Muscle layer of colon (tissue), 2 donors: Measurements from ENCODE around the gene REELD1.

Experiments
- H3K27ac ChIP-seq: one replicate; pipeline ENCODE4 v1.7.0; 2013; ENCODE audit warnings: low read depth, mild to moderate bottlenecking, low read length, moderate library complexity
- H3K27me3 ChIP-seq, 2 donors: one replicate each; pipeline ENCODE4 v1.7.0; 2013; ENCODE audit warnings: low read length in 2 of 2, mild to moderate bottlenecking in 2 of 2; ENCODE audit not compliant: insufficient read depth in 2 of 2, control insufficient read depth in 1 of 2
- H3K36me3 ChIP-seq: one replicate; pipeline ENCODE4 v1.7.0; 2013; ENCODE audit warnings: mild to moderate bottlenecking, low read length; ENCODE audit not compliant: insufficient read depth
- H3K4me1 ChIP-seq: one replicate; pipeline ENCODE4 v1.7.0; 2013; ENCODE audit warnings: mild to moderate bottlenecking, low read length; ENCODE audit not compliant: insufficient read depth
- H3K4me3 ChIP-seq, 2 donors: one replicate each; pipeline ENCODE4 v1.7.0; 2013; ENCODE audit warnings: low read length in 2 of 2, low read depth in 1 of 2, mild to moderate bottlenecking in 1 of 2, moderate library complexity in 1 of 2
- H3K9ac ChIP-seq: one replicate; pipeline ENCODE4 v1.7.0; 2013; ENCODE audit warnings: low read length
- H3K9me3 ChIP-seq: one replicate; pipeline ENCODE4 v1.7.0; 2013; ENCODE audit warnings: mild to moderate bottlenecking, low read length
- donor health status: abdominal sarcoma.
- donor health status: Adenocarcinoma of cecum.

Gene REELD1

DNA sequence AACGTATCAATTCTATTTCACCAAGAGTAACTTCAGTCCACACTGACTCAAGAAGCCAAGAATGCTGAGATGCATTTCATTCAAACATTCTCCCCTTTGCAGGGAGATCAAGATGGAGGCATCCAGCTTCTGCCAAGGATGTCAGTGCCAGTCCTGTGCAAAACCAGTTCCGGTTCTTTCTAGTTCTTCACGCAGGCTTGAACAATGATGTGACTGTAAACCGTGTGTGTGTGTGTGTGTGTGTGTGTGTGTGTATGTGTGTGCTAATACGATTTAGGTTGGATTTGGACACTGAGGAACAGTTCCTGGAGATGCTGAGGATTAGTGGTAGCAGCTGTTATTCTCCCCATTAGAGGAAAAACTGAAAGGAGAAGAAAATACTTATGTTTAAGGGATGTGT, at the start of gene REELD1:
Gene REELD1, plus strand, starts transcription at position 301 of the 400 bp plus-strand sequence. CDS start 2,415 bp downstream, outside the sequence.
- Histone ChIP-seq H3K9ac (no peak within 1 kb of the TSS), H3K36me3 (no peaks in the 10 kb centered on the region), H3K27ac (no peak within 1 kb of the TSS), H3K27me3 (no peaks in the 10 kb centered on the region), H3K4me1 (no peaks in the 10 kb centered on the region), H3K9me3 (no peaks in the 10 kb centered on the region), H3K4me3 (no peak within 1 kb of the TSS)

- H3K36me3 ChIP-seq: no peaks in the 10 kb centered on the region
- H3K4me3 ChIP-seq: no peak overlapping the region
- no peaks in the 10 kb centered on the region for H3K27me3 ChIP-seq
- no peak overlapping the region for H3K9ac ChIP-seq
- peaks cover 3% of the 10 kb centered on the region for H3K9me3 ChIP-seq
- H3K4me1 ChIP-seq: no peaks in the 10 kb centered on the region
- no peak overlapping the region for H3K27ac ChIP-seq
These were observed 49.1 kb upstream of the REELD1 start for GRCh38 chr4:146165221-146165620.

GRCh38 chr4:146165840-146166239, 48.5 kb upstream of the REELD1 start:
- Histone ChIP-seq H3K4me1 (no peaks in the 10 kb centered on the region), H3K36me3 (no peaks in the 10 kb centered on the region), H3K4me3 (no peak overlapping the region), H3K9ac (no peak overlapping the region), H3K27ac (no peak overlapping the region), H3K9me3 (peaks cover 3% of the 10 kb centered on the region), H3K27me3 (no peaks in the 10 kb centered on the region)

GRCh38 chr4:146170149-146170548, 44.2 kb upstream of the REELD1 start:
- H3K9ac ChIP-seq: no peak overlapping the region
- no peak overlapping the region for H3K4me3 ChIP-seq
- no peak overlapping the region for H3K27ac ChIP-seq
- no peaks in the 10 kb centered on the region for H3K27me3 ChIP-seq
- no peaks in the 10 kb centered on the region for H3K4me1 ChIP-seq
- no peaks in the 10 kb centered on the region for H3K9me3 ChIP-seq
- no peaks in the 10 kb centered on the region for H3K36me3 ChIP-seq

GRCh38 chr4:146175541-146176453, 38.5 kb upstream of the REELD1 start, which contains the start of gene LSM6:
TSS of gene LSM6 (plus strand) at chr4:146175718. CDS start at chr4:146182922, 7,204 bp downstream.
- H3K36me3 ChIP-seq: no peaks in the 10 kb centered on the region
- peaks cover 25% of the 10 kb centered on the region for H3K4me1 ChIP-seq
- peak within 1 kb of the TSS; percentile 87 for H3K9ac ChIP-seq
- peak within 1 kb of the TSS; percentile 87 for H3K27ac ChIP-seq
- peak within 1 kb of the TSS; percentile 83 to 85 for H3K4me3 ChIP-seq
- no peaks in the 10 kb centered on the region for H3K27me3 ChIP-seq
- no peaks in the 10 kb centered on the region for H3K9me3 ChIP-seq

- H3K4me3 ChIP-seq: peak overlapping the region; percentile 83 to 85
- H3K4me1 ChIP-seq: peaks cover 25% of the 10 kb centered on the region
- no peak overlapping the region for H3K27ac ChIP-seq
- H3K36me3 ChIP-seq: no peaks in the 10 kb centered on the region
- H3K9me3 ChIP-seq: no peaks in the 10 kb centered on the region
- H3K27me3 ChIP-seq: no peaks in the 10 kb centered on the region
- no peak overlapping the region for H3K9ac ChIP-seq
These were observed 37.4 kb upstream of the REELD1 start for GRCh38 chr4:146176891-146177290.

GRCh38 chr4:146178126-146178525, 36.2 kb upstream of the REELD1 start:
- H3K4me1 ChIP-seq: peaks cover 25% of the 10 kb centered on the region
- no peaks in the 10 kb centered on the region for H3K27me3 ChIP-seq
- no peak overlapping the region for H3K4me3 ChIP-seq
- H3K9me3 ChIP-seq: no peaks in the 10 kb centered on the region
- no peak overlapping the region for H3K9ac ChIP-seq
- peaks cover 3% of the 10 kb centered on the region for H3K36me3 ChIP-seq
- no peak overlapping the region for H3K27ac ChIP-seq

- H3K9me3 ChIP-seq: no peaks in the 10 kb centered on the region
- no peaks in the 10 kb centered on the region for H3K27me3 ChIP-seq
- H3K36me3 ChIP-seq: peaks cover 9% of the 10 kb centered on the region
- no peak overlapping the region for H3K27ac ChIP-seq
- H3K9ac ChIP-seq: no peak overlapping the region
- no peak overlapping the region for H3K4me3 ChIP-seq
- peaks cover 25% of the 10 kb centered on the region for H3K4me1 ChIP-seq
These were observed 34.5 kb upstream of the REELD1 start for GRCh38 chr4:146179784-146180370.

DNA sequence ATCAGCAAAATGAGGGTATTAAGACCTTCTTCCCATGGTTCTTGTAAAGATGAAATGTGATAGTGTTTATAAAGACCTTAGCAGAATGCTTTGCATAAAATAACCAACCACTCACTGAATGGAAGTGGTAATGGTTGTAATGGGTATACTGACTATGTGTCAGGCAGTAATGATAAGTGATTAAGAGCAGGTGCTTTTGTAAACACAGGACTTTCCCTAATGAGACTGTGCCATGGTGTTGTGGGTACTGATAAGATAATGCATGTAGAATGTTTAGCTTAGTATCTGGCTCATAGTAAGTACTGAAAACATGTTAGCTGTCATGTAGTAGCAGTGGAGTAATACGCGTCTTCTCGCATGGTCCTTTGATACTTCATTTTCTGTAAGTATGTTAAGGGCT, 31.9 kb upstream of the REELD1 start:
- peaks cover 20% of the 10 kb centered on the region for H3K36me3 ChIP-seq
- H3K27me3 ChIP-seq: no peaks in the 10 kb centered on the region
- H3K9me3 ChIP-seq: no peaks in the 10 kb centered on the region
- H3K4me1 ChIP-seq: peaks cover 16% of the 10 kb centered on the region
- H3K4me3 ChIP-seq: no peak overlapping the region
- no peak overlapping the region for H3K9ac ChIP-seq
- no peak overlapping the region for H3K27ac ChIP-seq

GRCh38 chr4:146183209-146183608, 31.1 kb upstream of the REELD1 start:
- Histone ChIP-seq H3K27ac (no peak overlapping the region), H3K27me3 (no peaks in the 10 kb centered on the region), H3K36me3 (peaks cover 22% of the 10 kb centered on the region), H3K4me1 (peaks cover 10% of the 10 kb centered on the region), H3K4me3 (no peak overlapping the region), H3K9me3 (no peaks in the 10 kb centered on the region), H3K9ac (no peak overlapping the region)

GRCh38 chr4:146186041-146186440, 28.3 kb upstream of the REELD1 start:
- Histone ChIP-seq H3K4me3 (no peak overlapping the region), H3K9ac (no peak overlapping the region), H3K27ac (no peak overlapping the region), H3K36me3 (peaks cover 25% of the 10 kb centered on the region), H3K9me3 (no peaks in the 10 kb centered on the region), H3K27me3 (no peaks in the 10 kb centered on the region), H3K4me1 (peaks cover 5% of the 10 kb centered on the region)
